ENCODE results near the gene BUB1B.

DNA sequence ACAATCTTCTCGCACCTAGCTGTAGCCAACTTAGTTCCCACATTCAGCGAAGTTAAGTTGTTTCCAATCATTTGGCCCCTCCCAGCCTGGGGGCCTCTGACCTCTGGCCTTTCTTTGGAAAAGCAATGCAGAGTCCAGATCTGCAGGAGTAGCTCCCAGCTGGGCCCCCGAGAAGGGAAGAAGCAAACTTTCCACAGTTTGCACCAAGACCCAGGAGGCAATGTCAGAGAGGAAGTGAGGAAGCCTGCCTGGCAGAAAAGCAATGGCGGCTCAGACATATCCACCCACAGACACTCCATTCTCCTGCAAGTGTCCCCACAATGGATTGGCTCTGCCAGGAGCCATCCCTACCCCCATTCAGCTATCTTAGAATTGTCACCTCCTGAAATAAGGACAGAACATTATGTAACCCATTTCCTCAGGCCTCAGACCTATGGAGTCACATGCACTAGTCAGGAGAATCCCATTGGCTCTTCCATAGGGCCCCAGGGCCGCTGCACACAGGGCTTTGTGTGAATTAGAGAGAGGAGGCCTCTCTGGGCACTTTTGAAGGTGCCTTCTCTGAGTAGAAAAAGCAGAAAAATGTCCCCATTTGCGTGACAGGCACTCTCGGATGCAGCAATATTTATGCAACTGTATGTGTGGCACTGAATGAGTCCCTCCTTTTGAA lies 3.0 kb upstream of the BUB1B start:
- TF ChIP-seq, protein P1, sequence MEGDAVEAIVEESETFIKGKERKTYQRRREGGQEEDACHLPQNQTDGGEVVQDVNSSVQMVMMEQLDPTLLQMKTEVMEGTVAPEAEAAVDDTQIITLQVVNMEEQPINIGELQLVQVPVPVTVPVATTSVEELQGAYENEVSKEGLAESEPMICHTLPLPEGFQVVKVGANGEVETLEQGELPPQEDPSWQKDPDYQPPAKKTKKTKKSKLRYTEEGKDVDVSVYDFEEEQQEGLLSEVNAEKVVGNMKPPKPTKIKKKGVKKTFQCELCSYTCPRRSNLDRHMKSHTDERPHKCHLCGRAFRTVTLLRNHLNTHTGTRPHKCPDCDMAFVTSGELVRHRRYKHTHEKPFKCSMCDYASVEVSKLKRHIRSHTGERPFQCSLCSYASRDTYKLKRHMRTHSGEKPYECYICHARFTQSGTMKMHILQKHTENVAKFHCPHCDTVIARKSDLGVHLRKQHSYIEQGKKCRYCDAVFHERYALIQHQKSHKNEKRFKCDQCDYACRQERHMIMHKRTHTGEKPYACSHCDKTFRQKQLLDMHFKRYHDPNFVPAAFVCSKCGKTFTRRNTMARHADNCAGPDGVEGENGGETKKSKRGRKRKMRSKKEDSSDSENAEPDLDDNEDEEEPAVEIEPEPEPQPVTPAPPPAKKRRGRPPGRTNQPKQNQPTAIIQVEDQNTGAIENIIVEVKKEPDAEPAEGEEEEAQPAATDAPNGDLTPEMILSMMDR (IDR thresholded peaks at IDR 0.05; ENCODE audit: borderline replicate concordance, extremely low read depth, low read length, poor library complexity, severe bottlenecking): no peak
- no peak for TF ChIP-seq EZH2 (IDR thresholded peaks at IDR 0.05; ENCODE audit: borderline replicate concordance, low read depth, low read length, severe bottlenecking)
